DOHH2 (cell line): ENCODE measurements around the gene UBAC2.

ENCODE experiments used
- H3F3A ChIP-seq: fragments of 200-600 bp; sonication (generic), shearing (Covaris generic); 2 replicates; pipeline ENCODE4 v1.6.0; 2016; ENCODE audit warnings: antibody characterized with exemption, mild to moderate bottlenecking; ENCODE audit not compliant: control insufficient read depth, insufficient read depth
- H3K27ac ChIP-seq: fragments of 200-600 bp; sonication (generic); 2 replicates; pipeline ENCODE4 v1.5.1; 2014; ENCODE audit warnings: low read depth, mild to moderate bottlenecking, low read length, moderate library complexity
- H3K27me3 ChIP-seq: fragments of 200-600 bp; sonication (generic); 2 replicates; pipeline ENCODE4 v1.6.1; 2014; ENCODE audit warnings: mild to moderate bottlenecking, low read length, mixed read lengths; ENCODE audit not compliant: control insufficient read depth
- H3K36me3 ChIP-seq: fragments of 200-600 bp; sonication (generic); 2 replicates; pipeline ENCODE4 v1.6.1; 2014; ENCODE audit warnings: mild to moderate bottlenecking, low read length, moderate library complexity, mixed read lengths; ENCODE audit not compliant: control insufficient read depth
- H3K4me1 ChIP-seq: fragments of 200-600 bp; sonication (generic); 2 replicates; pipeline ENCODE4 v1.6.1; 2014; ENCODE audit warnings: mild to moderate bottlenecking, low read length, mixed read lengths; ENCODE audit not compliant: control insufficient read depth
- H3K4me2 ChIP-seq: fragments of 200-600 bp; sonication (generic); 2 replicates; pipeline ENCODE4 v1.6.0; 2014; ENCODE audit warnings: mild to moderate bottlenecking, low read length, moderate library complexity
- H3K4me3 ChIP-seq: fragments of 200-600 bp; sonication (generic); 2 replicates; pipeline ENCODE4 v1.5.1; 2014; ENCODE audit warnings: mild to moderate bottlenecking, low read length, mixed read lengths
- H3K79me2 ChIP-seq: fragments of 200-600 bp; sonication (generic); 2 replicates; pipeline ENCODE4 v1.6.1; 2014; ENCODE audit warnings: mild to moderate bottlenecking, low read length, mixed read lengths; ENCODE audit not compliant: control insufficient read depth
- H3K9me2 ChIP-seq: fragments of 200-600 bp; sonication (generic); replicated peaks from 2 replicates; pipeline ENCODE4 v1.6.1; 2014; ENCODE audit warnings: mild to moderate bottlenecking, low read length, mixed read lengths; ENCODE audit not compliant: control insufficient read depth
- H3K9me3 ChIP-seq: fragments of 200-600 bp; sonication (generic); 2 replicates; pipeline ENCODE4 v1.6.1; 2014; ENCODE audit warnings: antibody characterized with exemption, low read length, mixed read lengths; ENCODE audit not compliant: control insufficient read depth, insufficient read depth
- H4K20me1 ChIP-seq: fragments of 200-600 bp; sonication (generic); 2 replicates; pipeline ENCODE4 v1.6.0; 2014; ENCODE audit warnings: low read depth, mild to moderate bottlenecking, antibody characterized with exemption, low read length, moderate library complexity; ENCODE audit not compliant: control insufficient read depth, insufficient read depth
- EZH2phosphoT487 ChIP-seq: fragments of 200-600 bp; sonication (generic); IDR thresholded peaks from 2 replicates; pipeline ENCODE4 v1.6.1; 2017; ENCODE audit warnings: borderline replicate concordance, mild to moderate bottlenecking, antibody characterized with exemption, low read length, moderate library complexity, mixed read lengths
- TF ChIP-seq, protein P1 (sequence below): fragments of 200-600 bp; sonication (generic); IDR thresholded peaks from one replicate; pipeline ENCODE4 v1.5.1; 2014; ENCODE audit warnings: antibody characterized with exemption, mild to moderate bottlenecking, low read depth, low read length; ENCODE audit not compliant: poor library complexity, severe bottlenecking

The UBAC2 gene

GRCh38 chr13:99353836-99354235 is 153.2 kb downstream of the UBAC2 start:
- Histone ChIP-seq H3K36me3 (peaks cover 22% of the 10 kb centered on the region), H3K4me1 (no peaks in the 10 kb centered on the region), H3K4me2 (no peak overlapping the region), H3K4me3 (no peak overlapping the region), H3K27me3 (no peaks in the 10 kb centered on the region), H3K9me2 (no peaks in the 10 kb centered on the region), H3K79me2 (no peaks in the 10 kb centered on the region), H3F3A (no peaks in the 10 kb centered on the region), H4K20me1 (0 out of 2 replicates have a peak, but pooled peaks cover 3% of the 10 kb centered on the region), H3K27ac (no peak overlapping the region), H3K9me3 (no peaks in the 10 kb centered on the region)
- no peak for TF ChIP-seq EZH2phosphoT487
- TF ChIP-seq, protein P1, sequence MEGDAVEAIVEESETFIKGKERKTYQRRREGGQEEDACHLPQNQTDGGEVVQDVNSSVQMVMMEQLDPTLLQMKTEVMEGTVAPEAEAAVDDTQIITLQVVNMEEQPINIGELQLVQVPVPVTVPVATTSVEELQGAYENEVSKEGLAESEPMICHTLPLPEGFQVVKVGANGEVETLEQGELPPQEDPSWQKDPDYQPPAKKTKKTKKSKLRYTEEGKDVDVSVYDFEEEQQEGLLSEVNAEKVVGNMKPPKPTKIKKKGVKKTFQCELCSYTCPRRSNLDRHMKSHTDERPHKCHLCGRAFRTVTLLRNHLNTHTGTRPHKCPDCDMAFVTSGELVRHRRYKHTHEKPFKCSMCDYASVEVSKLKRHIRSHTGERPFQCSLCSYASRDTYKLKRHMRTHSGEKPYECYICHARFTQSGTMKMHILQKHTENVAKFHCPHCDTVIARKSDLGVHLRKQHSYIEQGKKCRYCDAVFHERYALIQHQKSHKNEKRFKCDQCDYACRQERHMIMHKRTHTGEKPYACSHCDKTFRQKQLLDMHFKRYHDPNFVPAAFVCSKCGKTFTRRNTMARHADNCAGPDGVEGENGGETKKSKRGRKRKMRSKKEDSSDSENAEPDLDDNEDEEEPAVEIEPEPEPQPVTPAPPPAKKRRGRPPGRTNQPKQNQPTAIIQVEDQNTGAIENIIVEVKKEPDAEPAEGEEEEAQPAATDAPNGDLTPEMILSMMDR, result no peak

DNA sequence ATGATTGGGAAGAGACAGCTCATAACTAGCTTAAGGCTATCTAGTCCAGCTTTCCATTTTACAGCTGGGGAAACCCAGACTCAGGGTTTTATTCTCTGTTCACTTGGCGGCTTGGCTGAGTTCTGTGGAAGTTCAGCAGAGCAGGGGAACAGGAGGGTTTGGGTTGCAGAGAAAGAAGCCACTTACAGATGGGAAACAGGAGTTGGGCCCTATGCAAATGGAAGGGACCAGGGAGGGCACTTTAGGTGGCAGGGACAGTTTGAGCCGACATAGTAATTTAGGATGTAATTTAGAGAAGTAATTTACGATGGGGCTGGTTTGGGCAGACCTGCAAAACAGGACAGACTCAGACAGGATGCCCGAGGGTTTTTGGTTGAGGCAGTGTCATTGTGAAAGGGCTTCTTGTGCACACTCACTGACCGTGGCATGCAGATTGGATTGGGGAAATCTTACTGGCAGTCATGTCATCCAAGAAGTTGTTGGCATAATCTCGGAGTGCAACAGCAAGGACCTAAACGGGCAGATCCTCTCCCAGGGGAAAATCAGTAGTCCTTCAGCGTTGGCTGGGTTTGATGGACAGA is 153.8 kb downstream of the UBAC2 start:
- Histone ChIP-seq H3K4me3 (no peak overlapping the region), H3K27me3 (no peaks in the 10 kb centered on the region), H4K20me1 (0 out of 2 replicates have a peak, but pooled peaks cover 3% of the 10 kb centered on the region), H3K36me3 (peaks cover 22% of the 10 kb centered on the region), H3K4me2 (no peak overlapping the region), H3K4me1 (no peaks in the 10 kb centered on the region), H3K27ac (no peak overlapping the region), H3K9me3 (no peaks in the 10 kb centered on the region), H3K79me2 (no peaks in the 10 kb centered on the region), H3F3A (no peaks in the 10 kb centered on the region), H3K9me2 (no peaks in the 10 kb centered on the region)
- TF ChIP-seq, protein P1, result no peak
- no peak for TF ChIP-seq EZH2phosphoT487

GRCh38 chr13:99355267-99356011 is 154.8 kb downstream of the UBAC2 start:
- TF ChIP-seq, protein P1, result no peak
- no peak for TF ChIP-seq EZH2phosphoT487
- Histone ChIP-seq H3K27me3 (no peaks in the 10 kb centered on the region), H3K27ac (no peak overlapping the region), H3K36me3 (peaks cover 22% of the 10 kb centered on the region), H3K79me2 (no peaks in the 10 kb centered on the region), H3K4me1 (no peaks in the 10 kb centered on the region), H4K20me1 (0 out of 2 replicates have a peak, but pooled peaks cover 3% of the 10 kb centered on the region), H3K9me3 (no peaks in the 10 kb centered on the region), H3K4me2 (no peak overlapping the region), H3K4me3 (no peak overlapping the region), H3K9me2 (no peaks in the 10 kb centered on the region), H3F3A (no peaks in the 10 kb centered on the region)
